ENCODE measurements around the gene FAM117A. TPM values are rescaled to one million over a fixed set of nuclear protein-coding genes. Genes with fewer than 3 reads are reported as not detected.

The FAM117A gene
- polyA plus RNA-seq, 1 of the 3 experiments (the other 2 are of a cell fraction): 7.8 TPM

- TF ChIP-seq FOXJ3 (CRISPR knock-in tag; IDR thresholded peaks at IDR 0.05) (no peak), MAX (IDR thresholded peaks at IDR 0.05; ENCODE audit: low read depth) (peak; percentile 62), YY1 (IDR thresholded peaks at IDR 0.05; ENCODE audit: low read depth) (no peak)
- Histone ChIP-seq H4K20me1 (ENCODE audit: insufficient read depth) (no peaks in the 10 kb centered on the region), H3K27ac (ENCODE audit: low read depth in 2 of 2, low read length in 1 of 2) (0 out of 4 replicates have a peak overlapping the region, but pooled peaks of 1 of the 2 experiments have one; percentile 5), H3F3A (replicated peaks; ENCODE audit: insufficient read depth) (peaks cover 12% of the 10 kb centered on the region), H3K9ac (no peak overlapping the region), H3K9me3 (no peaks in the 10 kb centered on the region), H3K27me3 (ENCODE audit: insufficient read depth) (no peaks in the 10 kb centered on the region), H3K4me3 (ENCODE audit: low read depth in 2 of 2, low read length in 1 of 2) (no peak overlapping the region), H2AFZ (ENCODE audit: low read depth) (peak overlapping the region; percentile 76), H3K4me1 (ENCODE audit: control insufficient read depth in 1 of 2, insufficient read depth in 2 of 2, low read depth in 1 of 2, low read length in 1 of 2) (no peaks in the 10 kb centered on the region), H3K9me2 (no peaks in the 10 kb centered on the region), H3K4me2 (no peak overlapping the region), H3K79me2 (ENCODE audit: insufficient read depth) (no peaks in the 10 kb centered on the region), H3K36me3 (replicated peaks in 1 of 2; ENCODE audit: control insufficient read depth in 1 of 2, insufficient read depth in 2 of 2, low read length in 1 of 2) (no peaks in the 10 kb centered on the region)
- no peak for DNase-seq
- WGBS (ENCODE audit: low lambda C conversion rate): 81% methylated on average over 10 of the region's 10 CpGs
- ChIA-PET POLR2A (no interaction called here), CTCF (interaction anchor here (1.2 to 50.8 kb wide), 5 partner anchors 7 to 309 kb away, joined by 3 to 2107 read pairs (median 4); partner anchors contain the start of gene NXPH3)
Observed at GRCh38 chr17:49687878-49688491, 75.9 kb downstream of the FAM117A start.

- peaks cover 11% of the 10 kb centered on the region for H3K79me2 ChIP-seq (ENCODE audit: insufficient read depth)
- no peak overlapping the region for H3K27ac ChIP-seq (ENCODE audit: low read depth in 2 of 2, low read length in 1 of 2)
- H3K27me3 ChIP-seq (ENCODE audit: insufficient read depth): no peaks in the 10 kb centered on the region
- ChIA-PET POLR2A (no interaction called here), CTCF (interaction anchor here (0.8 to 50.8 kb wide), 6 partner anchors 15 to 274 kb away, joined by 3 to 2107 read pairs (median 6); partner anchors contain the start of gene NXPH3)
- H4K20me1 ChIP-seq (ENCODE audit: insufficient read depth): peaks cover 7% of the 10 kb centered on the region; the same call in 1 of the 2 replicates
- H3K4me1 ChIP-seq (ENCODE audit: control insufficient read depth in 1 of 2, insufficient read depth in 2 of 2, low read depth in 1 of 2, low read length in 1 of 2): peaks cover 4 to 8% of the 10 kb centered on the region in 2 experiments; a peak in 3 of 4 replicates
- 54% methylated on average over 9 of the region's 9 CpGs for WGBS (ENCODE audit: low lambda C conversion rate)
- H3K4me2 ChIP-seq: no peak overlapping the region
- H3K9ac ChIP-seq: no peak overlapping the region
- no peak for DNase-seq
- H3K9me3 ChIP-seq: no peaks in the 10 kb centered on the region
- H3F3A ChIP-seq (replicated peaks; ENCODE audit: insufficient read depth): peaks cover 7% of the 10 kb centered on the region
- peak overlapping the region; percentile 52; the same call in 1 of the 2 replicates for H2AFZ ChIP-seq (ENCODE audit: low read depth)
- no peak overlapping the region for H3K4me3 ChIP-seq (ENCODE audit: low read depth in 2 of 2, low read length in 1 of 2)
- H3K9me2 ChIP-seq: no peaks in the 10 kb centered on the region
- H3K36me3 ChIP-seq (replicated peaks in 1 of 2; ENCODE audit: control insufficient read depth in 1 of 2, insufficient read depth in 2 of 2, low read length in 1 of 2): no peaks in the 10 kb centered on the region
- no peak for TF ChIP-seq IRF3 (IDR thresholded peaks at IDR 0.05; ENCODE audit: low read depth, low read length)
- TF ChIP-seq NFIC (IDR thresholded peaks at IDR 0.05; ENCODE audit: borderline replicate concordance): no peak
- no peak for TF ChIP-seq EP300 (IDR thresholded peaks at IDR 0.05; ENCODE audit: borderline replicate concordance in 1 of 2, low read depth in 1 of 2, low read length in 1 of 2)
- TF ChIP-seq SIN3A (IDR thresholded peaks at IDR 0.05; ENCODE audit: borderline replicate concordance, low read depth, low read length): no peak
- no peak for TF ChIP-seq TAF1 (IDR thresholded peaks at IDR 0.05; ENCODE audit: borderline replicate concordance, low read depth, low read length)
- TF ChIP-seq FOXM1 (IDR thresholded peaks at IDR 0.05; ENCODE audit: low read depth): no peak
- TF ChIP-seq PBX3 (IDR thresholded peaks at IDR 0.05): no peak
- TF ChIP-seq ELF1 (IDR thresholded peaks at IDR 0.05): no peak
- no peak for TF ChIP-seq RCOR1 (IDR thresholded peaks at IDR 0.05; ENCODE audit: low read length)
- TF ChIP-seq RFX5 (IDR thresholded peaks at IDR 0.05; ENCODE audit: low read length): no peak
- no peak for TF ChIP-seq USF2 (IDR thresholded peaks at IDR 0.05; ENCODE audit: borderline replicate concordance, low read depth, low read length)
- no peak for TF ChIP-seq CTCF (IDR thresholded peaks at IDR 0.05)
- TF ChIP-seq FOSL2 (IDR thresholded peaks at IDR 0.05; ENCODE audit: borderline replicate concordance, low read depth): no peak
- TF ChIP-seq ZBTB33 (IDR thresholded peaks at IDR 0.05; ENCODE audit: borderline replicate concordance, low read depth): no peak
- TF ChIP-seq NRF1 (IDR thresholded peaks at IDR 0.05; ENCODE audit: low read depth, low read length): no peak
Observed at GRCh38 chr17:49681106-49681979, 82.6 kb downstream of the FAM117A start.
